ENCODE data around the gene SLC9C2.
A peak's percentile ranks its signal among the peaks of the same experiment; 100 is the strongest.
"Not testable (repeated sequence)": the region's sequence is repeated elsewhere in the genome, so short reads cannot be mapped to it uniquely, and the experiment has no call there.

The SLC9C2 gene

GRCh38 chr1:173482683-173483082, 120.2 kb downstream of the SLC9C2 start:
- DNase-seq = no peak

DNA sequence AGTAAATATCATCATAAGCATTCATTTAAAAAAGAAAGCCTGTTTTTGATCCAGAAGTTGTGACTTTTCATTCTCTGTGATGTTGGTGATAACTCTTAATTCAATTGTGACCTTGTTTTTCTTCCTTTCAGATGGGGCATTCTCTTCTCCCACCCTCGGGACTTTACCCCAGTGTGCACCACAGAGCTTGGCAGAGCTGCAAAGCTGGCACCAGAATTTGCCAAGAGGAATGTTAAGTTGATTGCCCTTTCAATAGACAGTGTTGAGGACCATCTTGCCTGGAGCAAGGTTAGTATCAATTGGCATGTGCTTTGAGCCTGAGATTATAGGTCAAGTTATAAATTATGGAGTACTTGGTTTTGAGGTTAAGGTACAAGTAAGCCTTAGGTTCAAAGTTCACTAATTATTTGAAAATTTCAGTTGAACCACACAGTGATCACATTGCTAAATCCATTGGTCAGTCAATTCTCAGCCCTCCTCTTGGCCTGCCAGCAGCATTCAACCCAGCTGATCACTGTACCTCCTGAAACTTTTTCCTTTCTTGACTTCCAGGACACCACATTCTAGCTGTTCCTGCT, 121.6 kb downstream of the SLC9C2 start:
- no peak for DNase-seq

DNA sequence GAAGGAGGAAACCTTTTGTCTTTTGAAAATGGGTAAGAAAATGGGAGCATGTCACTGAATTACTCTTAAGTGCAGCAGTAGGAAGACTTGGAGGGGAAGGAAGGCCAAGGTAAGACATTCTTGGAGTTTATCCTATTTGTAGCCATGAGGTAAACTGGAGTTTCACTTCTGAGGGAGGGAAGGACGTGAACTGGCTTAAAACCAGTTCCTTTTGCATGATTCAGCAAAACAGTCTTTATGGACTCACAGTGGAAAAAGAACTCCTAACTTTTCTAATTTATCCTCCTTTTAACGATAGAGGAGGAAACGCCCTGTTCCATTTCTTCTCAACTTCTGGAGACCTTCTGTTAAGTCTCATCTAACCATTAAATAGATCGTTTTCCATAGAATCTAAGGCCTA, 123.2 kb downstream of the SLC9C2 start:
- no peak for DNase-seq

GRCh38 chr1:173478094-173478674, 124.7 kb downstream of the SLC9C2 start:
- DNase-seq = no peak

GRCh38 chr1:173477286-173478093, 125.4 kb downstream of the SLC9C2 start, which contains the start of gene PRDX6:
PRDX6 (plus strand) TSS chr1:173477335; CDS start chr1:173477398, 63 bp downstream.
- peak; percentile 81 for DNase-seq

- DNase-seq = peak; percentile 88
These were observed 126.1 kb downstream of the SLC9C2 start for GRCh38 chr1:173476665-173477285.

GRCh38 chr1:173476197-173476664, 126.6 kb downstream of the SLC9C2 start:
- DNase-seq = no peak

GRCh38 chr1:173475564-173476196, 127.2 kb downstream of the SLC9C2 start:
- DNase-seq = no peak

DNA sequence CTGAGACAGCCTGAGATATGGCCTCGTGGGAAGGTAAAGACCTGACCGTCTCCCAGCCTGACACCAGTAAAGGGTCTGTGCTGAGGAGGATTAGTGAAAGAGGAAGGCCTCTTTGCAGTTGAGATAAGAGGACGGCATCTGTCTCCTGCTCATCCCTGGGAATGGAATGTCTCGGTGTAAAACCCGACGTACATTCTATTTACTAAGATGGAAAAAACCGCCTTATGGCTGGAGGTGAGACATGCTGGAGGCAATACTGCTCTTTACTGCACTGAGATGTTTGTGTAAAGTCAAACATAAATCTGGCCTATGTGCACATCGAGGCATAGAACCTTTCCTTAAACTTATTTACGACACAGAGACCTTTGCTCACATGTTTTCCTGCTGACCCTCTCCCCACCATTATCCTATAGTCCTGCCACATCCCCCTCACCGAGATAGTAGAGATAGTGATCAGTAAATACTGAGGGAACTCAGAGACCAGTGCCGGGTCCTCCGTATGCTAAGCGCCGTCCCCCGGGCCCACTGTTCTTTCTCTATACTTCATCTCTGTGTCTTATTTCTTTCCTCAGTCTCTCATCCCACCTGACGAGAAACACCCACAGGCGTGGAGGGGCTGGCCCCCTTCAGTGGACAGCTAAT, 128.0 kb downstream of the SLC9C2 start:
- DNase-seq = not testable (repeated sequence)

DNA sequence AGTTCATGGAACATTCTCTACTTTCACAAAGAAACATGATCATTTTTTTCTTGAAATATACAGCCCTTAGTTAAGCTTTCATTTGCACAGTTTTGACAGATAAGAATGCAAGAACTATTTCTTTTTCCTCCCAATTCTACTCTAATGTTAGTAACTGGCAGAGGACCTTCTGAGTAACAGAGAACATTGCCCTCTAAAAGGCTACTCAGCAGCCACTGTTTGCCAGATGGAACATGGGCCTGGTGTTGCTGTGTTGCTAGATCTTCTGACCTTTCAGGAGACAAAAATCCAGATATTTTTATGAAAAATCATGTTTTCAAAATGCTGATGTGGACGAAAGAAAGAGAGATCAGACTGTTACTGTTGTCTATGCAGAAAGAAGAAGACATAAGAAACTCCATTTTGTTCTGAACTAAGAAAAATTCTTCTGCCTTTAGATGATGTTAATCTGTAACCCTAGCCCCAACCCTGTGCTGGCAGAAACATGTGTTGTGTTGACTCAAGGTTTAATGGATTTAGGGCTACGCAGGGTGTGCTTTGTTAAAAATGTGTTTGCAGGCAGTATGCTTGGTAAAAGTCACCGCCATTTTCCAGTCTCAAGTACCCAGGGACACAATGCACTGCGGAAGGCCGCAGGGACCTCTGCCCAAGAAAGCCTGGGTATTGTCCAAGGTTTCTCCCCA, 128.6 kb downstream of the SLC9C2 start:
- DNase-seq = no peak

- no peak for DNase-seq
These were observed 129.3 kb downstream of the SLC9C2 start for GRCh38 chr1:173473599-173474011.

- no peak for DNase-seq
These were observed 132.3 kb downstream of the SLC9C2 start for GRCh38 chr1:173470608-173471007.

- DNase-seq = no peak
These were observed 133.2 kb downstream of the SLC9C2 start for GRCh38 chr1:173469656-173470055.

GRCh38 chr1:173467426-173467825, 135.4 kb downstream of the SLC9C2 start:
- no peak for DNase-seq

- not testable (repeated sequence) for DNase-seq
These were observed 138.7 kb downstream of the SLC9C2 start for GRCh38 chr1:173464185-173464584.

GRCh38 chr1:173462666-173463065, 140.2 kb downstream of the SLC9C2 start:
- not testable (repeated sequence) for DNase-seq

- no peak for DNase-seq
These were observed 143.0 kb downstream of the SLC9C2 start for GRCh38 chr1:173459885-173460284.

DNA sequence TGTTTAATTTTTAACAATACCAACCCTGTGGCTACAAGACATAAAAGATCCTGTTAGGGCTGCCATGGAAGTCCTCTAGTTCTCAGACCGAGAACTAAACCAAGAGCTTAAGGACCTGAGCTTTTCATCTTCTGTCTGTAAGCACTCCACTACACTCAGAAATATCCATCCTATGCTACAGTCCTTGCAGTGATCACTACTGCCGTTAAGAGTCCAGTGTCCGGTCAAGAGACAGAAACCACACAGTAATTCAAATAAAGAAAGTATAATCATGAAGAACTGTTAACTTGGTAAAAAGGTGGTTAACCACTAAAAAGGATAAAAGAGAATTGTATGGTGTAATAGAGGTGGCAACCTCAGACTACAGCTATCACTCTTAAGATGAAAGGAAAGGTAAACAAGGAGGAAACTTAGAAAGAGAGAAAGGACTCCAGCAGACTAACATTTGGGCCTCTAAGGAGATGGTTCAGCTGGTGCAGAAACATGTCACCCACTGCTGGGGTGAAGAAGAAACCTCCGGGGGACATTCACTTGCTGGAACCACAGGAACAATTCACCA, 147.8 kb downstream of the SLC9C2 start:
- no peak for DNase-seq

DNA sequence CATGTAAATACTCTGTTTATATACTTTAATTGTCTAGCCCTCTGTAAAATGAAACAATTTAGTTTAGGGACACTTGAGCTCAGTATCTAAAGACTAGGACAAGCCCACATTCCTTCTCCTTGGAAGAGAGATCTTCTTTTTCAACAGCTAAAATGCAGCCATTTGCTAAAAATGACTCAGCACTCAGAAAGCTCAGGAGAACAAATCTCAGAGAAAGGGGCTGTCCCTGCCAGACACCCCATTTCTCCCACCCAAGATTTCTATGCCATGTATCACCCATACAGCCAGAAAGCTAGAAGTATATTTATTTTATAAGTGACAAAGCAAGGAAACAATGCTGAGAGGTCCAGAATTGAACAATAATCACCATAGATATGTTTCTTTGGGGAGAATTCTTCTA, 148.9 kb downstream of the SLC9C2 start:
- no peak for DNase-seq

- peak; percentile 64 for DNase-seq
These were observed 150.9 kb downstream of the SLC9C2 start for GRCh38 chr1:173451981-173452380.

Measured in DMS79 (cell line).